ENCODE results near the gene KCNJ6. TPM values are rescaled to one million over a fixed set of nuclear protein-coding genes. Genes with fewer than 3 reads are reported as not detected.
A peak's percentile ranks its signal among the peaks of the same experiment; 100 is the strongest.

The KCNJ6 gene
- polyA plus RNA-seq, 1 of the 3 experiments (the other 2 are of a cell fraction), result not detected

GRCh38 chr21:37863842-37864241, 52.4 kb downstream of the KCNJ6 start:
- Histone ChIP-seq H3K79me2 (ENCODE audit: insufficient read depth) (no peaks in the 10 kb centered on the region), H3K27ac (ENCODE audit: low read depth in 2 of 2, low read length in 1 of 2) (no peak overlapping the region), H4K20me1 (ENCODE audit: insufficient read depth) (no peaks in the 10 kb centered on the region), H3F3A (replicated peaks; ENCODE audit: insufficient read depth) (no peaks in the 10 kb centered on the region), H3K9ac (no peak overlapping the region), H3K4me3 (ENCODE audit: low read depth in 2 of 2, low read length in 1 of 2) (no peak overlapping the region), H3K9me2 (no peaks in the 10 kb centered on the region), H3K36me3 (replicated peaks in 1 of 2; ENCODE audit: control insufficient read depth in 1 of 2, insufficient read depth in 2 of 2, low read length in 1 of 2) (no peaks in the 10 kb centered on the region), H3K27me3 (ENCODE audit: insufficient read depth) (no peaks in the 10 kb centered on the region), H3K4me2 (no peak overlapping the region), H2AFZ (ENCODE audit: low read depth) (no peak overlapping the region), H3K4me1 (ENCODE audit: control insufficient read depth in 1 of 2, insufficient read depth in 2 of 2, low read depth in 1 of 2, low read length in 1 of 2) (no peaks in the 10 kb centered on the region), H3K9me3 (no peaks in the 10 kb centered on the region)
- ChIA-PET CTCF (interaction anchor here (1.3 to 1.4 kb wide), 2 partner anchors 10 to 16 kb away, joined by 3 to 4 read pairs; no protein-coding TSS in a partner anchor), POLR2A (no interaction called here)
- 37% methylated on average over 5 of the region's 5 CpGs for WGBS (ENCODE audit: low lambda C conversion rate)
- no peak for DNase-seq
- TF ChIP-seq USF2 (IDR thresholded peaks at IDR 0.05; ENCODE audit: borderline replicate concordance, low read depth, low read length) (no peak), USF1 (IDR thresholded peaks at IDR 0.05; ENCODE audit: borderline replicate concordance, low read depth) (no peak), CTCF (IDR thresholded peaks at IDR 0.05) (no peak), MAX (IDR thresholded peaks at IDR 0.05; ENCODE audit: low read depth) (no peak), TEAD4 (IDR thresholded peaks at IDR 0.05; ENCODE audit: borderline replicate concordance, insufficient read depth) (no peak), MEF2A (IDR thresholded peaks at IDR 0.05; ENCODE audit: borderline replicate concordance, low read depth) (no peak), TCF12 (IDR thresholded peaks at IDR 0.05) (no peak), TAF1 (IDR thresholded peaks at IDR 0.05; ENCODE audit: borderline replicate concordance, low read depth, low read length) (no peak), NRF1 (IDR thresholded peaks at IDR 0.05; ENCODE audit: low read depth, low read length) (no peak), JUND (IDR thresholded peaks at IDR 0.05) (no peak), RAD21 (IDR thresholded peaks at IDR 0.05; ENCODE audit: low read length) (no peak)

- no peak overlapping the region for H3K9ac ChIP-seq
- WGBS (ENCODE audit: low lambda C conversion rate), result 0% methylated on average over 2 of the region's 2 CpGs
- ChIA-PET CTCF (interaction anchor here (1.2 kb wide), 1 partner anchor 187 kb away, joined by 3 read pairs; no protein-coding TSS in a partner anchor), POLR2A (no interaction called here)
- no peaks in the 10 kb centered on the region for H3K9me3 ChIP-seq
- no peaks in the 10 kb centered on the region for H4K20me1 ChIP-seq (ENCODE audit: insufficient read depth)
- no peaks in the 10 kb centered on the region for H3K79me2 ChIP-seq (ENCODE audit: insufficient read depth)
- H3K4me2 ChIP-seq, result no peak overlapping the region
- no peaks in the 10 kb centered on the region for H3F3A ChIP-seq (replicated peaks; ENCODE audit: insufficient read depth)
- no peak overlapping the region for H2AFZ ChIP-seq (ENCODE audit: low read depth)
- no peak overlapping the region for H3K27ac ChIP-seq (ENCODE audit: low read depth in 2 of 2, low read length in 1 of 2)
- H3K4me1 ChIP-seq (ENCODE audit: control insufficient read depth in 1 of 2, insufficient read depth in 2 of 2, low read depth in 1 of 2, low read length in 1 of 2), result no peaks in the 10 kb centered on the region
- H3K36me3 ChIP-seq (replicated peaks in 1 of 2; ENCODE audit: control insufficient read depth in 1 of 2, insufficient read depth in 2 of 2, low read length in 1 of 2), result no peaks in the 10 kb centered on the region
- DNase-seq, result peak; percentile 35
- H3K9me2 ChIP-seq, result no peaks in the 10 kb centered on the region
- no peak overlapping the region for H3K4me3 ChIP-seq (ENCODE audit: low read depth in 2 of 2, low read length in 1 of 2)
- H3K27me3 ChIP-seq (ENCODE audit: insufficient read depth), result no peaks in the 10 kb centered on the region
- TF ChIP-seq RFX5 (IDR thresholded peaks at IDR 0.05; ENCODE audit: low read length) (peak; percentile 98), GABPA (IDR thresholded peaks at IDR 0.05; ENCODE audit: low read depth) (no peak)
Observed at GRCh38 chr21:37862536-37862935, 53.7 kb downstream of the KCNJ6 start.
